Motor neuron (in vitro differentiated cells): ENCODE results near the gene ADAMTSL2. TPM values are rescaled to one million over a fixed set of nuclear protein-coding genes. Genes with fewer than 3 reads are reported as not detected.
"Not testable (repeated sequence)": the region's sequence is repeated elsewhere in the genome, so short reads cannot be mapped to it uniquely, and the experiment has no call there.

Experiments used
- ATAC-seq, 8 experiments: fragments of 200-7000 bp; cut with Tn5 transposase; replicated peaks in 6 of 8; 2 replicates each; pipeline ENCODE4 v1.8.0; 2021; ENCODE audit warnings: mild to moderate bottlenecking in 8 of 8, moderate library complexity in 8 of 8
- H3K27ac ChIP-seq, 2 donors: fragments of 250-450 bp; sonication (Bioruptor Pico); 2 replicates each; pipeline ENCODE4 v1.9.0; 2021; ENCODE audit warnings: antibody characterized with exemption in 2 of 2, mild to moderate bottlenecking in 2 of 2, moderate library complexity in 1 of 2
- H3K4me1 ChIP-seq, 2 donors: fragments of 250-450 bp; sonication (Bioruptor Pico); replicated peaks in 1 of 2; 2 replicates each; pipeline ENCODE4 v1.6.1; 2021; ENCODE audit warnings: antibody characterized with exemption in 2 of 2, mild to moderate bottlenecking in 2 of 2, moderate library complexity in 1 of 2
- H3K4me3 ChIP-seq, 5 donors: fragments of 250-450 bp; sonication (Bioruptor Pico); 2 replicates each; pipeline ENCODE4 v1.9.0; 2021; ENCODE audit warnings: antibody characterized with exemption in 5 of 5, mild to moderate bottlenecking in 5 of 5, moderate library complexity in 4 of 5
- WGBS, 10 experiments: fragments of 450-650 bp; shearing (Covaris generic); methylation state at CpG; one replicate each; pipeline ENCODE4 v1.0.0; 2022; 5-methylcytosine and 5-hydroxymethylcytosine counted together
- in situ Hi-C, 9 experiments: fragments of 400-800 bp; cut with MboI; loops; one replicate each; pipeline ENCODE4 v1.15.0; 2021; ENCODE audit warnings: low sequenced_read_pairs in 9 of 9, low pct_unique_long_range_greater_than_20kb in 2 of 9; ENCODE audit not compliant: unreplicated experiment in 9 of 9
- total RNA-seq, 8 experiments: library from RNA; unstranded; fragments of 300-600 nt; gene quantifications; 2 replicates each; pipeline versions ENCODE4 v1.2.3 to v1.2.4, GENCODE V29; 2022

ADAMTSL2 gene
- total RNA-seq, 8 experiments from 2014 or later = 0.10 to 0.93 (median 0.32) TPM; not detected in 1

DNA sequence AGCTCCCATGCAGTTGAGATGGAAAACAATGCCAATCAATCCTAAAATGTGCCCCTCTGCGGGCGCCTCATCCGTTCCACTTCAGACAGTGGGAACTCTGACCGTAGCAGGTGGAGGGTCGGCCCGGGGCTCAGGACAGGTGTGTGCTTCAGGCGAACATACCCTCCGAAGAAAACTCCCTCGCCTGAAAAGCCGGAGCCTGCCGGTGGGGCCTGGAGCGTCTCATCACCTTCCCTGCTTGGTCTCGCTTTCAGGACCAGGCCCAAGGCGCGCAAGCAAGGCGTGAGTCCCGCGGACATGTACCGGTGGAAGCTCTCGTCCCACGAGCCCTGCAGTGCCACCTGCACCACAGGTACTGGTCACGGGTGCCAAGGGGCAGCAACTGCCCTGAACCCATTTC, 26.4 kb downstream of the ADAMTSL2 start:
- peaks cover 34% of the 10 kb centered on the region in 2 donors for H3K4me1 ChIP-seq
- ATAC-seq = no peak
- 100% methylated on average over 4 of the region's 22 CpGs; no CpG with 5 or more reads in 9 of the 10 experiments for WGBS, 10 experiments
- H3K4me3 ChIP-seq = no peak overlapping the region
- no peak overlapping the region for H3K27ac ChIP-seq
- in situ Hi-C loops = no loop called here

DNA sequence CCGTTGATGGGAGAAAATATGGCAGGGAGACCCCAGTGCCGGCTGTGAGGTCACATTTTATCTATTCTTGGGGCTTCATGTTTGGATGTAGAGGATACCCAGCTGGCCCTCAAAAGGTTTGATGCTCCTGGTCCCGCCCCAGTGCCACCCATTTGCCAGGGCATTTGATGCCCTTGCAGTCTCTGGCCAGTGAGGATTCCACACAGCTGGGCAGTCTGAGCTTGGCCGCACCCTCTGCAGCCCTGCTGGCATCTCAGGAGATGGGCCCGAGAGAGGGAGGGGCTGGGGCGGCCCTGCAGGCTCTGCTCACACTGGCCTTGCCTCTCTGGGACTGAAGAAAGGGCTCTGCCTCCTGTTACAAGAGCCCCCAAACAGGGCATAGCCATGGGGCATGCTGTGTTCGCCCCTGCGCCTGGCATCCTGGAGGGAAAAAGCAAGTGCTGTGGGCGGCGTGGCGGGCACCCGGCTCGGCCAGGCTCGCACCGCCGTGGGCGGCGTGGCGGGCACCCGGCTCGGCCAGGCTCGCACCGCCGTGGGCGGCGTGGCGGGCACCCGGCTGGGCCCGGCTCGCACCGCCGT, 27.6 kb downstream of the ADAMTSL2 start:
- H3K4me1 ChIP-seq = peaks cover 34% of the 10 kb centered on the region in 2 donors
- no peak overlapping the region for H3K4me3 ChIP-seq
- in situ Hi-C loops = no loop called here
- H3K27ac ChIP-seq = no peak overlapping the region
- 100% methylated on average over 1 of the region's 32 CpGs; no CpG with 5 or more reads in 8 of the 10 experiments for WGBS, 10 experiments
- ATAC-seq = no peak

- in situ Hi-C loops = no loop called here
- H3K27ac ChIP-seq = no peak overlapping the region
- H3K4me1 ChIP-seq = peaks cover 32 to 34% of the 10 kb centered on the region in 2 donors
- 20 to 73% (median 50%) methylated on average over 1 to 3 of the region's 54 CpGs; no CpG with 5 or more reads in 7 of the 10 experiments for WGBS, 10 experiments
- no peak overlapping the region for H3K4me3 ChIP-seq
- no peak for ATAC-seq
Measured at GRCh38 chr9:133562611-133563290, 28.2 kb downstream of the ADAMTSL2 start.

- peak; percentile 29 to 89 (median 56) for ATAC-seq
- in situ Hi-C loops = no loop called here
- Histone ChIP-seq H3K4me3 (no peak overlapping the region), H3K4me1 (peaks cover 26 to 28% of the 10 kb centered on the region in 2 donors), H3K27ac (no peak overlapping the region)
- 0 to 32% (median 1%) methylated on average over 1 to 8 of the region's 14 CpGs; no CpG with 5 or more reads in 6 of the 10 experiments for WGBS, 10 experiments
Measured at GRCh38 chr9:133563291-133563796, 28.8 kb downstream of the ADAMTSL2 start.

- peaks cover 22 to 24% of the 10 kb centered on the region in 2 donors for H3K4me1 ChIP-seq
- ATAC-seq, H3K4me3 ChIP-seq, H3K27ac ChIP-seq, in situ Hi-C loops: not testable (repeated sequence)
Measured at GRCh38 chr9:133563814-133564213, 29.3 kb downstream of the ADAMTSL2 start.

GRCh38 chr9:133564451-133565116, 30.1 kb downstream of the ADAMTSL2 start:
- Histone ChIP-seq H3K4me3 (no peak overlapping the region), H3K27ac (no peak overlapping the region), H3K4me1 (peaks cover 24 to 28% of the 10 kb centered on the region in 2 donors)
- no peak for ATAC-seq
- WGBS, 10 experiments = 42 to 96% (median 70%) methylated on average over 1 to 6 of the region's 11 CpGs; no CpG with 5 or more reads in 3 of the 10 experiments
- in situ Hi-C loops = no loop called here

DNA sequence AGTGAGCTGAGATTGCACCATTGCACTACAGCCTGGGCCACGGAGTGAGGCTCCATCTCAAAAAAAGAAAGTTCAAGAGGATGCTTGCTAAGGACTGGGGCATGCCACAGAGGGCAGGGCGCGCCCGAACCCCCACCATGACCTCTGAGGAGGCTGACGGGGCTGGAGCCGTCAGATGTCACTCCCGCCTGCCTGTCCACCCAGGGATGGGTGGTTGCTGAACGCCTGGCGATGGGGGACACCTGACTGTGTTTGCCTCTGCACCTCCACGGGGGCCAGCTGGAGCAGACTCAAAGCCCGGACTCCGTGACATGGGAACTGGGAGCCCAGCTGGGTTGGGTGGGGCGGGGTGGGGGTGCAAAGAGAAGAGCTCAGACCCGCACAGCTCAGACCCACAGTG, 31.9 kb downstream of the ADAMTSL2 start:
- 80 to 92% (median 82%) methylated on average over 1 to 5 of the region's 14 CpGs; no CpG with 5 or more reads in 7 of the 10 experiments for WGBS, 10 experiments
- Histone ChIP-seq H3K27ac (no peak overlapping the region), H3K4me1 (peaks cover 34 to 37% of the 10 kb centered on the region in 2 donors), H3K4me3 (no peak overlapping the region)
- ATAC-seq = no peak
- in situ Hi-C loops = no loop called here

DNA sequence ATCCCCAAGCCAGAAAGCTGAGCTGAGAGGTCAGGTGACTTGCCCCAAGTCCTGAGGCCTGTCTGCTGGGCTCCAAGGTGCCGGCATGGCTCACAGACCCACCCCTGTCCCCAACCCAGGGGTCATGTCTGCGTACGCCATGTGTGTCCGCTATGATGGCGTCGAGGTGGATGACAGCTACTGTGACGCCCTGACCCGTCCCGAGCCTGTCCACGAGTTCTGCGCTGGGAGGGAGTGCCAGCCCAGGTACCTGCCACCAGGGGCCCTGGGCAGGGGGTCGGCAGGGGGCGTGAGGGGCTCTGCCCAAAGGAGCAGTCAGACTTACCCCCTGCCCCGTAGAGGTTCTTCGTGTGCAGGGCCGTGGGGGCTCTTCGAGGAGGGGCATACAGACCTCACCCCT, 32.3 kb downstream of the ADAMTSL2 start:
- H3K27ac ChIP-seq = no peak overlapping the region
- in situ Hi-C loops = no loop called here
- no peak for ATAC-seq
- H3K4me3 ChIP-seq = no peak overlapping the region
- 80 to 100% (median 100%) methylated on average over 1 to 3 of the region's 17 CpGs; no CpG with 5 or more reads in 7 of the 10 experiments for WGBS, 10 experiments
- peaks cover 34 to 37% of the 10 kb centered on the region in 2 donors for H3K4me1 ChIP-seq

GRCh38 chr9:133568186-133568585, 33.7 kb downstream of the ADAMTSL2 start:
- no peak overlapping the region for H3K4me3 ChIP-seq
- H3K27ac ChIP-seq = no peak overlapping the region
- ATAC-seq = no peak
- H3K4me1 ChIP-seq = peaks cover 30 to 34% of the 10 kb centered on the region in 2 donors
- 93% methylated on average over 6 of the region's 33 CpGs; no CpG with 5 or more reads in 9 of the 10 experiments for WGBS, 10 experiments
- in situ Hi-C loops = no loop called here

DNA sequence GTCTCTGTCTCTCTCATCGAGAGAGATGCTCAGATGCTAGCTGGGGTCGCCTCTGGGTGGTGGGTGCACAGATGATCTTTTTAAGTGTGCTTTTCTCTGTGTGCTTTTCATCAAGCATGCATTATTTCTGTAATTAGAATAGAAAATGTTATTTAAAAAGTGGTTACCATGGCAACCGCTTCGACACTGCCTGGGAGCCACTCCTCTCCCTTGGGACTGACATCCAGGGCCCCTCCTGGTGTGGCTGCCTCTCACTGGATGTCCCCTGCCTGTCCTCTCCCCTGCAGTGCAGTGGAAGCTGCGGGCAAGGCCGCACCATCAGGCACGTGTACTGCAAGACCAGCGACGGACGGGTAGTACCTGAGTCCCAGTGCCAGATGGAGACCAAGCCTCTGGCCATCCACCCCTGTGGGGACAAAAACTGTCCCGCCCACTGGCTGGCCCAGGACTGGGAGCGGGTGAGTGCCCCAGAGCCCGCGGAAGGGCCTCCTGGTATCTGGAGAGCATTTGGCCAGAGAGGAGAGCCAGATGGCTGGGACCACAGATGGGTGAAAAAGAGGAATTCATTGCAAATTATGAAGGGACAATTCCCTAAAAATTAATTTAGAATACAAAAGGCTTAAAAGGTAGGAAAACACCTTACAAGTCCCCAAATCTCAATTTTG, 34.7 kb downstream of the ADAMTSL2 start:
- H3K4me3 ChIP-seq = no peak overlapping the region
- 0 to 90% (median 76%) methylated on average over 1 to 7 of the region's 14 CpGs; no CpG with 5 or more reads in 1 of the 10 experiments for WGBS, 10 experiments
- peak in 4 of 8 experiments; percentile 23 to 56 (median 36) for ATAC-seq
- in situ Hi-C loops = no loop called here
- H3K4me1 ChIP-seq = peaks cover 27 to 31% of the 10 kb centered on the region in 2 donors
- no peak overlapping the region for H3K27ac ChIP-seq

DNA sequence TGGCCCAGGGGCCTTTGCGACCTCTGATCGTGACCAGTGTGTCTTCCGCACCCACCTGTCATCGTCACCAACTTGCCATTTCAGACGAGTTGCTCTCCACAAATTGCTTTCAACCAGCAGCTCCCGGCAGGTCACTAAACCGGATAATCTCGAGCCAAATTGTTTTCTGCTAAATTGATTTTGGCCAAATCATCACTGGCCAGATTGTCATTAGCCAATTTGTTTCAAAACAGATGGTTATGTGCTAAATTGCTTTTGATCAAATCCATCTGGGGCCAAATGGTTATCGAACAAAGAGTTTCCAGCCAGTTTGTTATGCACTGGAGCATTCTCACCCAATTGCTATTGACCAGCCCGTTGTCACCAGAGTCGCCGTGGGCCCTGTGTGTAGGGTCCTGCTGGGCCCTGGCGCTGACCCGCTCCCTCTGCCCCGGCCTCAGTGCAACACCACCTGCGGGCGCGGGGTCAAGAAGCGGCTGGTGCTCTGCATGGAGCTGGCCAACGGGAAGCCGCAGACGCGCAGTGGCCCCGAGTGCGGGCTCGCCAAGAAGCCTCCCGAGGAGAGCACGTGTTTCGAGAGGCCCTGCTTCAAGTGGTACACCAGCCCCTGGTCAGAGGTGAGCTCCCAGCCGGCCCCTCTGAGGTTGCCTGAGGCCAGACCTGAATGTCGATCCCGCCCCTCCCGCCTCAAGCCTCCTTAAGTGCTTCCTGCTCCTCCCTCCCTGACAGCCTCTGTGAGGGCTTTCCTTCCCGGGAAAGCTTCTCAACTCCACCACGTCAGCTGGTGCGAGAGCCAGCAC, 35.6 kb downstream of the ADAMTSL2 start:
- in situ Hi-C loops = no loop called here
- no peak overlapping the region for H3K27ac ChIP-seq
- H3K4me3 ChIP-seq = no peak overlapping the region
- H3K4me1 ChIP-seq = peaks cover 22 to 25% of the 10 kb centered on the region in 2 donors
- ATAC-seq = peak in 2 of 8 experiments; percentile 18 to 20
- 38 to 92% (median 67%) methylated on average over 3 to 15 of the region's 36 CpGs; no CpG with 5 or more reads in 1 of the 10 experiments for WGBS, 10 experiments

DNA sequence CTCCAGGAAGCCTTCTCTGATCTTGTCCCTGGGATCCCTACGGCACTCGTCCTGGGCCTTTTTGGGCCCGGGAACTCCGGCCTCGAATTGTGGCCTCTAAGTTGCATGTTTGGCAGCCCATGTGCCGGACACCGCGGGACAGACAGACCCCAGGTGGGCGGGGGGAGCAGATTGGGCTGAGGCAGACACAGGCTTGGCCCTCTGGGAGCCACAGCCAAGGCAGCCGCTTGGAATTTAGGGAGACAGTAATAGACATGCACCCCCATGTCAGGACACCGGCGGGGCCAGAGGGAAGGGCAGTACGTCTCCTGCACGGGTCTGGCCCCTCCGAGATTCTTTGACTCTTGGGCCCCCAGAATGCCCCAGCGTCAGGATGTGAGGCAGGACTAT, 36.2 kb downstream of the ADAMTSL2 start:
- in situ Hi-C loops = no loop called here
- H3K4me1 ChIP-seq = peaks cover 16 to 22% of the 10 kb centered on the region in 2 donors
- H3K27ac ChIP-seq = no peak overlapping the region
- no peak overlapping the region for H3K4me3 ChIP-seq
- WGBS, 10 experiments = 80 to 91% (median 83%) methylated on average over 2 to 14 of the region's 16 CpGs; no CpG with 5 or more reads in 7 of the 10 experiments
- no peak for ATAC-seq
